GM23338 (cell line): ENCODE measurements around the gene HERC5.

Source experiments
- CREB1 ChIP-seq: fragments of 250-450 bp; sonication (Bioruptor Pico); IDR thresholded peaks from 2 replicates; pipeline ENCODE4 v1.5.0; 2020; ENCODE audit warnings: low read depth, mild to moderate bottlenecking, moderate library complexity
- CTCF ChIP-seq, 2 experiments: fragments of 200-600 bp in 1 of 2; sonication (generic) in 1 of 2; conservative IDR thresholded peaks; 2 replicates each; pipeline versions ENCODE4 v1.5.1 to v1.6.1; 2016 to 2017; ENCODE audit warnings: antibody characterized with exemption in 2 of 2, low read depth in 2 of 2, mild to moderate bottlenecking in 2 of 2, moderate library complexity in 1 of 2
- EZH2 ChIP-seq: fragments of 200-600 bp; sonication (generic); IDR thresholded peaks from one replicate; pipeline ENCODE4 v1.8.0; 2017; ENCODE audit warnings: antibody characterized with exemption, mild to moderate bottlenecking, low read depth; ENCODE audit not compliant: unreplicated experiment
- EZH2phosphoT487 ChIP-seq: fragments of 200-600 bp; sonication (generic); IDR thresholded peaks from one replicate; pipeline ENCODE4 v1.8.1; 2018; ENCODE audit warnings: antibody characterized with exemption; ENCODE audit not compliant: unreplicated experiment
- JUNB ChIP-seq: IDR thresholded peaks from one replicate; pipeline ENCODE4 v1.6.1; 2016; ENCODE audit warnings: antibody characterized with exemption; ENCODE audit not compliant: unreplicated experiment
- POLR2AphosphoS5 ChIP-seq: IDR thresholded peaks from 2 replicates; pipeline ENCODE4 v1.6.1; 2016; ENCODE audit warnings: antibody characterized with exemption, low read depth
- REST ChIP-seq: IDR thresholded peaks from one replicate; pipeline ENCODE4 v1.6.1; 2018; ENCODE audit warnings: antibody characterized with exemption; ENCODE audit not compliant: unreplicated experiment
- ZNF331 ChIP-seq: fragments of 250-450 bp; sonication (Bioruptor Pico); IDR thresholded peaks from 2 replicates; pipeline ENCODE4 v1.5.0; 2020; ENCODE audit warnings: low read depth, mild to moderate bottlenecking, moderate library complexity

- TF ChIP-seq CTCF (conservative IDR thresholded peaks at IDR 0.05; ENCODE audit: low read depth in 2 of 2) (no peak), POLR2AphosphoS5 (no peak), JUNB (no peak), EZH2 (no peak), CREB1 (CRISPR knock-in tag) (no peak), EZH2phosphoT487 (no peak), REST (no peak), ZNF331 (no peak)
These were observed 13.4 kb upstream of the HERC5 start for GRCh38 chr4:88443486-88443885.
